ENCODE results near the gene ARHGAP9. TPM values are rescaled to one million over a fixed set of nuclear protein-coding genes. Genes with fewer than 3 reads are reported as not detected.

ARHGAP9 gene
- total and polyA plus RNA-seq, 5 donors from 2014 or later: 173 to 403 (median 187) TPM

Other genes starting within 250 kb of the ARHGAP9 start
- 2.6 TPM for gene STAC3, start 228.7 kb downstream of the ARHGAP9 start, total RNA-seq
- under 1 TPM in 3 of 4 donors, not detected in 1; 0.10 to 0.52 (median 0.18) TPM for gene STAC3, start 228.7 kb downstream of the ARHGAP9 start, polyA plus RNA-seq
- 115 TPM for gene R3HDM2, start 48.8 kb downstream of the ARHGAP9 start, total RNA-seq
- gene R3HDM2, start 48.8 kb downstream of the ARHGAP9 start, polyA plus RNA-seq: 1 to 10 TPM; 6.0 to 8.6 (median 8.0) TPM
- not detected for gene INHBC, start 45.1 kb downstream of the ARHGAP9 start, total RNA-seq
- under 1 TPM in 1 of 4 donors, not detected in 3; 0.21 TPM for gene INHBC, start 45.1 kb downstream of the ARHGAP9 start, polyA plus RNA-seq
- gene INHBE, start 24.6 kb downstream of the ARHGAP9 start, total RNA-seq: not detected
- under 1 TPM in 1 of 4 donors, not detected in 3; 0.06 TPM for gene INHBE, start 24.6 kb downstream of the ARHGAP9 start, polyA plus RNA-seq
- gene GLI1, start 20.1 kb downstream of the ARHGAP9 start, total RNA-seq: 0.47 TPM
- under 1 TPM in 3 of 4 donors, not detected in 1; 0.07 to 0.23 (median 0.13) TPM for gene GLI1, start 20.1 kb downstream of the ARHGAP9 start, polyA plus RNA-seq
- 219 TPM for gene MARS1, start 8.2 kb upstream of the ARHGAP9 start, total RNA-seq
- gene MARS1, start 8.2 kb upstream of the ARHGAP9 start, polyA plus RNA-seq: 10 to 100 TPM; 71.9 to 89.4 (median 80.1) TPM
- gene DDIT3, start 40.6 kb upstream of the ARHGAP9 start, total RNA-seq: 159 TPM
- gene DDIT3, start 40.6 kb upstream of the ARHGAP9 start, polyA plus RNA-seq: 10 to 100 TPM; 17.8 to 25.3 (median 20.9) TPM
- 104 TPM for gene MBD6, start 43.0 kb upstream of the ARHGAP9 start, total RNA-seq
- 1 to 10 TPM; 1.8 to 3.0 (median 2.3) TPM for gene MBD6, start 43.0 kb upstream of the ARHGAP9 start, polyA plus RNA-seq
- gene DCTN2, start 67.3 kb upstream of the ARHGAP9 start, total RNA-seq: 74.9 TPM
- 10 to 100 TPM; 75.1 to 91.6 (median 78.9) TPM for gene DCTN2, start 67.3 kb upstream of the ARHGAP9 start, polyA plus RNA-seq
- gene KIF5A, start 70.2 kb upstream of the ARHGAP9 start, total RNA-seq: 0.72 TPM
- under 1 TPM in 2 of 4 donors, not detected in 2; 0.05 to 0.06 TPM for gene KIF5A, start 70.2 kb upstream of the ARHGAP9 start, polyA plus RNA-seq
- 35.8 TPM for gene PIP4K2C, start 111.3 kb upstream of the ARHGAP9 start, total RNA-seq
- gene PIP4K2C, start 111.3 kb upstream of the ARHGAP9 start, polyA plus RNA-seq: 10 to 100 TPM; 24.6 to 38.6 (median 30.2) TPM
- gene DTX3, start 125.0 kb upstream of the ARHGAP9 start, total RNA-seq: 31.2 TPM
- 1 to 10 TPM; 3.4 to 7.4 (median 5.1) TPM for gene DTX3, start 125.0 kb upstream of the ARHGAP9 start, polyA plus RNA-seq
- 0.64 TPM for gene ARHGEF25, start 131.6 kb upstream of the ARHGAP9 start, total RNA-seq
- gene ARHGEF25, start 131.6 kb upstream of the ARHGAP9 start, polyA plus RNA-seq: not detected
- gene B4GALNT1, start 153.3 kb upstream of the ARHGAP9 start, total RNA-seq: not detected
- gene B4GALNT1, start 153.3 kb upstream of the ARHGAP9 start, polyA plus RNA-seq: not detected
- 151 TPM for gene OS9, start 214.3 kb upstream of the ARHGAP9 start, total RNA-seq
- gene OS9, start 214.3 kb upstream of the ARHGAP9 start, polyA plus RNA-seq: 10 to 100 TPM; 59.2 to 72.4 (median 63.1) TPM